T follicular helper cell (primary cell): ENCODE measurements around the gene PRPH.
"Not testable (repeated sequence)": the region's sequence is repeated elsewhere in the genome, so short reads cannot be mapped to it uniquely, and the experiment has no call there.

Experiments
- DNase-seq: peaks from one replicate; pipeline ENCODE4 v3.0.0-alpha.2; 2020; ENCODE audit warnings: low read depth

The PRPH gene

DNA sequence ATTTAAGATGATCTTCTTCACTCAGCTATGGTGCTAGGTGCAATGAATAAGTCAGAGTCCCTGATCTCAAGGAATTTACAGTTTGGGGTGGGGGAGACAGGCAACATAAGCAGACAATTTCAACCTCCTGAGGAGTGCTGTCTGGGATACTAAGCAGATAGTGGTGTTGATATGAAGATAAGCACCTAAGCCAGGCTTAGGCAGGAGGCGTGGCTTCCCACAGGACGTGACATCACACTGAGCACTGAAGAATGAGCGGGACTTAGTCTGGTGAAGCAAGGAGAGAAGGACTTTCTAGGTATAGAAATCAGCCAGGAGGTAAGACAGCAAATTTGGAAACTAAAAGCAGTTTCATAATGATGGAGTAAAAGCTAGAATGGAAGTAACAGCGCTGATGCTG, 6.8 kb downstream of the PRPH start:
- DNase-seq = no peak

DNA sequence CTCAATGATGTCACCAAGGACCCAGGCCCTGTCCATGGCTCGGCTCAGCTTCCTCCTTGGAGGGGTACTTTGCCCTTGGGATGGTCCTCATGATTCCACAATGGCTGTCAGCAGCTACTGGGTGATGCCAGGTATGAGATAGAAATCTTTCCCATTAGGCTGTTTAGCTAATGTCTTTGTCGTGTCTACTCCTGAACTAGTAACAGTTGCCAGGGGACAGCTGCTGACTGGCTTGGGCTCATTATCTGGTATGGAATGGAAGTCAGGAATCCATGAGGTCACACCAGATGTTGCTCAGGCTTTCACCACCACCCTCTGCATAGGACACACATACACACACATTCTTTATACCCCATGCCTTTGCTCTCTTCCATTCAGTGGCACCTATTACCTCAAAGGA, 9.2 kb downstream of the PRPH start:
- DNase-seq = no peak

DNA sequence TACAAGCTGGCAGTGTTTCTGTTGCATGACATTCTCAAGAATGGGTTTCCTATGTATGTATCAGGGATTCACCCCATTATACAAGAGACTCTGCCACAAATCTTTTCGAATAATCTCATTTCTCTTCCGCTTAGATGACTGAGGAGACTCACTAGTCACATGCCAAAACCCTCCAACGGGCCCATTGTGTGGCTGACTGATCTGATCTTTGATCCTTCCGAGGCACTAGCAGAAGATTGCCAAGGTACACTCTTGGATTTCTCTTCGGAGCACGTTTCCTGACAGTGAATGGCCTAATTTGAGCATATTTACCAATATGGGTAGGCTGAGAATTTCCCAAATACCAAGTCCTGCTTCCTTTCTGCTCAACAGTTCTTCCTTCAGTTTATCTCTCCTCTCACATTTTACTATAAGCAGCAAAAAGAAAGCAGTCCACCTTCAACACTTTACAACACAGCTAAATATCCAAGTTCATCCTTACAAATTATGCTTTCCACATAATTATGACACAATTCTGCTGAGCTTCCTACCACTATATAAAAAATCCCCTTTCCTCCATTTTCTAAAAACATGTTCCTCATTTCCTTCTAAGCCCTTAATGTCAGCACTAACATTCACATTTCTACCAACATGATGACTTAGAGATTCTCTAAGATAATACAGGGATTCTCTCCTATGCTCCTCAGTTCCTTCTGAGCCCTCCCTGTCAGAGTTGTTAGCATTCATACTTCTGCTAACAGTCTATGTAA, 11.0 kb downstream of the PRPH start:
- DNase-seq = no peak

DNA sequence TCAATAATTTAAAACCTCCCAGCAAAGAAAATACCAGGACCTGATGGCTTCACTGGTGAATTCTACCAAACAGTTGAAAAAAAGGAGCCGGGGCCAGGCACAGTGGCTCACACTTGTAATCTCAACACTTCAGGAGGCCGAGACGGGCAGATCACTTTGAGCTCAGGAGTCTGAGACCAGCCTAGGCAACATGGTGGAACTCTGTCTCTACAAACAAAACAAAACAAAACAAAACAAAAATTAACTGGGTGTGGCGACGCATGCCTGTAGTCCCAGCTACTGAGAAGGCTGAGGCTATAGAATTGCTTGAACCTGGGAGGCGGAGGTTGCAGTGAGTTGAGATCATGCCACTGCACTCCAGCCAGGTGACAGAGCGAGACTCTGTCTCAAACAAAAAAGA, 14.4 kb downstream of the PRPH start:
- DNase-seq = no peak

DNA sequence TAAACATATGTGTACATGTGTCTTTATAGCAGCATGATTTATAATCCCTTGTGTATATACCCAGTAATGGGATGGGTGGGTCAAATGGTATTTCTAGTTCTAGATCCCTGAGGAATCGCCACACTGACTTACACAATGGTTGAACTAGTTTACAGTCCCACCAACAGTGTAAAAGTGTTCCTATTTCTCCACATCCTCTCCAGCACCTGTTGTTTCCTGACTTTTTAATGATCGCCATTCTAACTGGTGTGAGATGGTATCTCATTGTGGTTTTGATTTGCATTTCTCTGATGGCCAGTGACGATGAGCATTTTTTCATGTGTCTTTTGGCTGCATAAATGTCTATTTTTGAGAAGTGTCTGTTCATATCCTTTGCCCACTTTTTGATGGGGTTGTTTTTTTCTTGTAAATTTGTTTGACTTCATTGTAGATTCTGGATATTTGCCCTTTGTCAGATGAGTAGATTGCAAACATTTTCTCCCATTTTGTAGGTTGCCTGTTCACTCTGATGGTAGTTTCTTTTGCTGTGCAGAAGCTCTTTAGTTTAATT, 15.6 kb downstream of the PRPH start:
- not testable (repeated sequence) for DNase-seq

DNA sequence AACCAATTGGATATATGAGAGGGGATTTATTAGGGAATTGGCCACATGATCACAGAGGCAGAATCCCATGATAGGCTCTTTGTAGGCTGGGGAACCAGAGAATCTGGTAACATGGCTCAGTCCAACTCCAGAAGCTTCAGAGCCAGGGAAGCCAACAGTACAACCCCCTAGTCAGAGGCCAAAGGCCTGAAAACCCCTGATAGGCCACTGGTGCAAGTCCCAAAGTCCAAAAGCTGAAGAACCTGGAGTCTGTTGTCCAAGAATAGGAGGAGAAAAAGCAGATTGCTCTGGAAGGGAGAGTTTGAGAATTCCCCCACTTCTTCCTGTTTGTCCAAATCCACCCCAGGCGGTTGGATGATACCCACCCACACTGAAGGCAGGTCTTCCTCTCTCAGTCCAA, 19.9 kb downstream of the PRPH start:
- no peak for DNase-seq

DNA sequence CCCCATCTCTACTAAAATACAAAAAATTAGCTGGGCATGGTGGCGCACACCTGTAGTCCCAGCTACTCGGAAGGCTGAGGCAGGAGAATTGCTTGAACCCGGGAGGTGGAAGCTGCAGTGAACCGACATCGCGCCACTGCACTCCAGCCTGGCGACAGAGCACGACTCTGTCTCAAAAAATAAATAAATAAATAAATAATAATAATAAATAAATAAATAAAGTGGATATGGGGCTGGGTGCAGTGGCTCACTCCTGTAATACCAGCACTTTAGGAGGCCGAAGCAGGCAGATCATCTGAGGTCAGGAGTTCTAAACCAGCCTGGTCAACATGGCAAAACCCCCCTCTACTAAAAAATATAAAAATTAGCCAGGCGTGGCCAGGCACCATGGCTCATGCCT, 22.2 kb downstream of the PRPH start:
- DNase-seq = not testable (repeated sequence)

DNA sequence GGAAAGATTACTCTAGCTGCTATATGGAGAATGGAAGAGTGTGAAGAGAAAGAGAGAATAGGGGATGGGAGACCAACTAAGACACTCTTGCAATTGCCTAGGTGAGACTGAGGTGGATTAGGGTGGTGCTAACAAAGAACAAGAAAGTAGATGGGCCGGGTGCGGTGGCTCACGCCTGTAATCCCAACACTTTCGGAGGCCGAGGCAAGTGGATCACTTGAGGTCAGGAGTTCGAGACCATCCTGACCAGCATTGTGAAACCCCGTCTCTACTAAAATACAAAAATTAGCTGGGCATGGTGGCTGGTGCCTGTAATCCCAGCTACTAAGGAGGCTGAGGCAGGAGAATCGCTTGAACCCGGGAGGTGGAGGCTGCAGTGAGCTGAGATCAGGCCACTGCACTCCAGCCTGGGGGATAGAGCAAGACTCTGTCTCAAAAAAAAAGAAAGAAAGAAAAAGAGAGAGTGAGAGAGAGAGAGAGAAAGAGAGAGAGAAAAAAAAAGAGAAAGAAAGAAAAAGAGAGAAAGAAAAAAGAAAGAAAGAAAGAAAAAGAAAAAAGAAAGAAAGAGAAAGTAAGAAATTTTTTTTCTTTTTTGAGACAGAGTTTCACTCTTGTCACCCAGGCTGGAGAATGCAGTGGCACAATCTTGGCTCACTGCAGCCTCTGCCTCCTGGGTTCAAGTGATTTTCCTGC, 25.6 kb downstream of the PRPH start:
- DNase-seq = not testable (repeated sequence)

DNA sequence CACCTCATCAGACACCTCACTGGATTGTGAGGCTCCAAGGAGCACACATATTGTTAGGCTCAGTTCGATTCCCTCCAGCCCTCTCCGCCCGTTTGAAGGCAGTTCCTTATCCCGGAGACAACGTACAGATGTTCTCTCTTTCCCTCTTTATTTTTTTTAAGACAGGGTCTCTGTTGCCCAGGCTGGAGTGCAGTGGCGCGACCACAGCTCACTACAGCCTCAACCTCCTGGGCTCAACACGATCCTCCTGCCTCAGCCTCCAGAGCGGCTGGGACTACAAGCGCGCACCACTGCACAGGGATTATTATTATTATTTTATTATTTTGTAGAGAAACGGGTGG, 27.4 kb downstream of the PRPH start:
- no peak for DNase-seq

DNA sequence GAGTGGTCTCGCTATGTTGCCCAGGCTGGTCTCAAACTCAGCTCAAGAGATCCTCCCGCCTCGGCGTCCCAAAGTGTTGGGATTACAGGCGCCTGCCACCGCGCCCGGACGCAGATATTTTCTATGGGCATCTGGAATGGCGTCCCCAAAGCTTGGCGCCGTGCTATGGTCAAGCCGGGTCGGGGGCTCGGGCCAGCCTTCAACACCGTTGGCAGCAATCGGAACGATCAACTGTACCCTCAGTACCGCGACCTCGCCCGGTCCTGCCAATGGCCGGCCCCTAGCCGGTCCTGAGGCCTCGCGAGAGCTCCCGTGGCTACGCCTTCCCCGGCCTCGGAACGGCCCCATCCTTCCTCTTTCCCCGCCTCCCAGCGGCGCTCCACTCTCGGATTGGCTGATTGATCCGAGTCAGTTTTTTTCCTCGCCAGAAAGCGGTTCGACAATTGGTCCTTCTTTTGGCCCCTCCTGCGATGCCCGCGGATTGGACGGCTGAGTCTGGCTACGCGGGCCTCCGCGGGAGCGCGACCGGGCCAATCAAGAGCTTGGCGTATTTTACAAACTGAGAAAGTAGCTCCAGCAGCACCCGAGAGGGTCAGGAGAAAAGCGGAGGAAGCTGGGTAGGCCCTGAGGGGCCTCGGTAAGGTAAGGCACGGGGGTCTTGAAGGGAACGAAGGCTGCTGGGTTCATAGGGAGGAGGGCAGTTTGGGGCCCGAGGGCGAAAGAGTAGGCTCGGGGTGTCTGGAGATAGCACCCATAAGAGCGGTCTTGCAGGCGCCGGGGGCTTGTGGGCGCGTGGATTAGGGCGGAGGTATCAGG, 28.0 kb downstream of the PRPH start, which contains the start of gene TROAP:
Gene TROAP, plus strand, starts transcription at position 548 of the 816 bp plus-strand sequence. CDS start 354 bp downstream, outside the sequence.
- peak; percentile 96 for DNase-seq

DNA sequence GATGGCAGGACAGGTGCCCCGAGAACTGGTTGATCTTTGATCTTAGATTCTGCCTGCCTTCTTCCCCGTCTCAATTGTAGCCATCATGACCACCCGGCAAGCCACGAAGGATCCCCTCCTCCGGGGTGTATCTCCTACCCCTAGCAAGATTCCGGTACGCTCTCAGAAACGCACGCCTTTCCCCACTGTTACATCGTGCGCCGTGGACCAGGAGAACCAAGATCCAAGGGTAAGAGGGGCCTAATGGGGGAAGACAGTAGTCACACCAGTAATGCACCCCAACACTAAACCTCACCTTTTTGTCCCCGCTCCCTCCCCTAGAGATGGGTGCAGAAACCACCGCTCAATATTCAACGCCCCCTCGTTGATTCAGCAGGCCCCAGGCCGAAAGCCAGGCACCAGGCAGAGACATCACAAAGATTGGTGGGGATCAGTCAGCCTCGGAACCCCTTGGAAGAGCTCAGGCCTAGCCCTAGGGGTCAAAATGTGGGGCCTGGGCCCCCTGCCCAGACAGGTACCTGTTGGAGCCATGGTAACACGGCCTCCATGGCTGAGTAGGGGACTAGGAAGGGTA, 28.7 kb downstream of the PRPH start:
- no peak for DNase-seq

DNA sequence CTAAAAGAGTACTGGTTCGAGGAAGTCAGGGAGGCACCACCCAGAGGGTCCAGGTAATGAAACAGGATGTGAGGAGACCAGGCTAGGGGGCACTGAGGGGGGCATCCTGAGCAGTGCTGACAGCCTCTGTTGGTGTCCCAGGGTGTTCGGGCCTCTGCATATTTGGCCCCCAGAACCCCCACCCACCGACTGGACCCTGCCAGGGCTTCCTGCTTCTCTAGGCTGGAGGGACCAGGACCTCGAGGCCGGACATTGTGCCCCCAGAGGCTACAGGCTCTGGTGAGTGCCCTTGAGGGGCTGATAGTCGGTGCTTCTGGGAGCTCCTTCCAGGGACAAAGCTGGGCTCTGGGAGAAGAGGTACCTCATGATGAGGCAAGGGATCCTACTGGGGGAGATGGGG, 30.7 kb downstream of the PRPH start:
- DNase-seq = no peak

DNA sequence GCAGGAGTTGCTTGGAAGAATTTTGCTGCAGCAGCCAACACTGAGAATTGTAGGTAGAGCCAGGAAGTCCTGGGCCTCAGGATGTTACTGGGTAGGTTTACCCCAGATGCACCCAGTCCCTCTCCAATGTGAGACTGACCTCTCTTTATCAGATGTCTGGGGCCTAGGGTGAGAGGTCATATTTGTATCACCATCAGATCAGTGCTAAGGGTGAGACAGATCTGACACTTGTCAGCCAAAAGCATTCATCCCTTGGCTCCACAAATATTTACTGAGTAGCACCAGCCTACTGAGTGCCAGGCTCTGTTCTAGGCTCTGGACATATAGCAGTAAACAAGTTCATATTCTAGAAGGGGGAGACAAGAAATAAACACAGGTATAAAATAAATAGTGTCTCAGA, 32.4 kb downstream of the PRPH start:
- DNase-seq = no peak

DNA sequence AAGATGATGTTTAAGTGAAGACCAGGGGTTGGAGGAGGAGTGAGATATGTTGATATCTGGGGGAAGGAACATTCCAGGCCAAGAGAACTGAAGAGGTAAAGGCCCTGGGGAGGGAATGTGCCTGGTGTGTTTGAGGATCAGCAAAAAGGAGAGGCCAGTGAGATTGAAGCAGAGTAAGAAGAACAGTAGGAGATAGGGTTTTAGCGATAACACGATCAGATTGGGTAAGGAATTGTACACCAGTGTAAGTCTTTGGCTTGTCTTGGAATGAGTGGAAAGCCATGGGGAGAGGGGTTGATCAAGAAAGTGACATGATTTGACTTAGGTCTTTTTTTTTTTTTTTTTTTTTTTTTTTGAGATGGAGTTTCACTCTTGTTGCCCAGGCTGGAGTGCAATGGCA, 32.9 kb downstream of the PRPH start:
- DNase-seq = no peak

DNA sequence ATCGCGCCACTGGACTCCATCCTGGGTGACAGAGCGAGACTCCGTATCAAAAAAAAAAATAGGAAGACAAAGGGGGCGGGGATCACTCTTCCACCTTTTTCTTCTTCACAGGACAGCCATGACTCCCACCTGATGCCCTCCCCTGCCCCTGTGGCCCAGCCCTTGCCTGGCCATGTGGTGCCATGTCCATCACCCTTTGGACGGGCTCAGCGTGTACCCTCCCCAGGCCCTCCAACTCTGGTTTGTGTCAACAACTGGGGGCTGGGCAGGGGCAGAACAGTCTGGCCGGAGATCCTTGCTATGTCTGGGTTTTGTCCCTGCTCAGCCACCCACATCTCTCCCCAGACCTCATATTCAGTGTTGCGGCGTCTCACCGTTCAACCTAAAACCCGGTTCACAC, 33.9 kb downstream of the PRPH start:
- DNase-seq = no peak

DNA sequence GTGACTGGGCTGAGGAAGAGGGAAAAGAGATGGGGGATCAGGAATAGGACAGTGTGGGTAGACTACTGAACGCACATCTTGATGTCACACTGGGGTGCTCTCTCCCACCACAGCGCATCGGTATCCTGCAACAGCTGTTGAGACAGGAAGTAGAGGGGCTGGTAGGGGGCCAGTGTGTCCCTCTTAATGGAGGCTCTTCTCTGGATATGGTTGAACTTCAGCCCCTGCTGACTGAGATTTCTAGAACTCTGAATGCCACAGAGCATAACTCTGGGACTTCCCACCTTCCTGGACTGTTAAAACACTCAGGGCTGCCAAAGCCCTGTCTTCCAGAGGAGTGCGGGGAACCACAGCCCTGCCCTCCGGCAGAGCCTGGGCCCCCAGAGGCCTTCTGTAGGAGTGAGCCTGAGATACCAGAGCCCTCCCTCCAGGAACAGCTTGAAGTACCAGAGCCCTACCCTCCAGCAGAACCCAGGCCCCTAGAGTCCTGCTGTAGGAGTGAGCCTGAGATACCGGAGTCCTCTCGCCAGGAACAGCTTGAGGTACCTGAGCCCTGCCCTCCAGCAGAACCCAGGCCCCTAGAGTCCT, 35.2 kb downstream of the PRPH start:
- no peak for DNase-seq

DNA sequence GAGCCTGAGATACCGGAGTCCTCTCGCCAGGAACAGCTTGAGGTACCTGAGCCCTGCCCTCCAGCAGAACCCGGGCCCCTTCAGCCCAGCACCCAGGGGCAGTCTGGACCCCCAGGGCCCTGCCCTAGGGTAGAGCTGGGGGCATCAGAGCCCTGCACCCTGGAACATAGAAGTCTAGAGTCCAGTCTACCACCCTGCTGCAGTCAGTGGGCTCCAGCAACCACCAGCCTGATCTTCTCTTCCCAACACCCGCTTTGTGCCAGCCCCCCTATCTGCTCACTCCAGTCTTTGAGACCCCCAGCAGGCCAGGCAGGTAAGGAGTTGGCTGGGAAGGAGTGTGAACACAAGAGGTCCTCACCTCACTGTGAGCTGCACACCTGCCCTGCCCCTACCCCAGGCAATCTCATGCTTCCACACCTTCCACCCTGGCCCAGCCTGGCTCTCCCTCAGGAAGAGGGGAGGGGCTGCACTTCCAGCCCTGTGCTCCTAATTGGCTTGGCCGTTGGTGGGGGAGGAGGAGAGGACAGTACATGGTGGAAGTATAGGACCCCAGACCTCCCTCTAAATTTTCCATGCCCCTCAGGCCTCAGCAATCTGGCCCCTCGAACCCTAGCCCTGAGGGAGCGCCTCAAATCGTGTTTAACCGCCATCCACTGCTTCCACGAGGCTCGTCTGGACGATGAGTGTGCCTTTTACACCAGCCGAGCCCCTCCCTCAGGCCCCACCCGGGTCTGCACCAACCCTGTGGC, 35.9 kb downstream of the PRPH start:
- DNase-seq = no peak

DNA sequence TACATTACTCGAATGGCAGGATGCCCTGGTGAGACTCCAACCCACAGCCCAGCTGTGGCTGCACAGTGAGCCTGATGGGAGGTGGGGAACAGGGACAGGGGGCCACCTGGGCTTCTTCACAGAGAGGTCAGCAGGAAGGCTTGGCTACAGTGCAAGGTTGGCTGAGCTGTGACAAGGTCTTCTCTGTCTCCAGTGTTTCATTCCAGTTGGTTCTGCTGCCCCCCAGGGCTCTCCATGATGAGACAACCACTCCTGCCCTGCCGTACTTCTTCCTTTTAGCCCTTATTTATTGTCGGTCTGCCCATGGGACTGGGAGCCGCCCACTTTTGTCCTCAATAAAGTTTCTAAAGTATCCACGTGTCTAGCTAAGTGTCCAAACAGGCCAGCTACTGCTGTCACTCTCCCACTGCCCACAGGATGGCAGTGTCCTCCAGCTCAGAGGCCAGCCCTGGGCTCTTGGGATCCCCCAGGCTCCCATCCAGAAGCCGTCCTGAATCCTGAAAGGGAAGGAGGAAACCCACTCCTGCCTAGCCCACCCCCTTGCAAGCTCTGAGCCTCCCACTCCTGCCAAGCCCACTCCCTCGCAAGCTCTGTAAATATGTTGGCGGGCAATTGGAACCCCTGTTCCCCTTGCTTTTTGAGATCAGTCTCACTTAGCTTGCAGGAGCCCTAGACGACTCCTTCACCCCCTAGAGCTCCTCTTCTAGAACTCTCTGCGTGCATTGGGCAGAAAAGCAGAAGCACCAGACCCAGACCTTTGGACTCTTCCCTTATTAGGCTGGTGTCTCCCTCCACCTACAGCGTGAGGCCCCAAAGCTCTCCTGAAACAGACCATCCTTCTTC, 36.7 kb downstream of the PRPH start:
- no peak for DNase-seq

DNA sequence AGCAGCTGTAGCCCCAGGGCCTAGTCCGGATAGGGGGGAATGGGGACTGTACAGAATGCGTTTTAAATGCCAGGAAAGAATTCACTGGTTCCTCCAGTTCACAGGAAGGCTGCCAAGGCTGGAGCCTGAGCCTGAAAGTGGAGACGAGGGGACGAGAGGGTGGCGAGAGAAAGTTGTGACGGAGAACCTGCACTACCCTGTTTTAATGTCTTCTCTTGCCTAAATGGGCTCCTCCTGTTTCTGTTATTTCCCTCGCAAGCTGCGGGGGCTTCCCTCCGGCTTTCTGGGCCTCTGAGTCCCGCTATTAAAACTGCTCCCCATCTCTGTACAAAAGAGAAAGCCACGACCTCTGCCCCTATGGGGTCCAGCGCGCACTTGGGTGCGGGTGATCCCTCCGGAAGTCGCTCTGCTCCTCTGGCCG, 37.5 kb downstream of the PRPH start:
- DNase-seq = no peak

DNA sequence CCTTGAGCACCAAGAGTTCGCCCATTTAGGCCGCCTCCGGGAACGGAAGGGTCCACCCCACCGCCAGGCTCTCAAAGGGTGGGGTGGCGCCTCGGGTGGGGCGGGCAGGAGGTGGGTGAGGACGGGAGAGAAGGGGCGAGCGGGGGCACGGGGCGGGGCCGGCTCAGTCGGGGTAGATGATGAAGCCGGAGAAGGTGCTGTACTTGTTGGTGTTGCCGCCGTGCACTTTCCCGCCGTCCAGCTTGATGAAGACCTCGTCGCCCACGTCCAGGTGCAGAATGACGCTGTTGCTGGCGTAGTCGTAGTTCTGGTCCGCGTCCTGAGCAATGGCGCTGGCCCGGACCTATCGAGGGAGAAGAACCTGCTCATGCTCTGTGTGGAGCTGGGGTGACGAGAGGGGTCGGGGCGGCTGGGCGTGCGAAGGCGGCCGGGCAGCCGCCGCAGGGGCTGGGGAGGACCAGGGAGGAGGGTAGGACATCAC, 38.0 kb downstream of the PRPH start:
- no peak for DNase-seq
